PC-3 (cell line): ENCODE data around the gene CSRP3.

Experiments
- EZH2 ChIP-seq: fragments of 300-600 bp; sonication (generic); IDR thresholded peaks from one replicate; pipeline ENCODE4 v1.6.1; 2017; ENCODE audit warnings: antibody characterized with exemption, mild to moderate bottlenecking, low read length; ENCODE audit not compliant: unreplicated experiment
- TF ChIP-seq, protein P1 (sequence below): fragments of 300-600 bp; sonication (generic); conservative IDR thresholded peaks from 2 replicates; pipeline ENCODE4 v1.5.1; 2017; ENCODE audit warnings: antibody characterized with exemption, low read depth, mild to moderate bottlenecking, low read length

DNA sequence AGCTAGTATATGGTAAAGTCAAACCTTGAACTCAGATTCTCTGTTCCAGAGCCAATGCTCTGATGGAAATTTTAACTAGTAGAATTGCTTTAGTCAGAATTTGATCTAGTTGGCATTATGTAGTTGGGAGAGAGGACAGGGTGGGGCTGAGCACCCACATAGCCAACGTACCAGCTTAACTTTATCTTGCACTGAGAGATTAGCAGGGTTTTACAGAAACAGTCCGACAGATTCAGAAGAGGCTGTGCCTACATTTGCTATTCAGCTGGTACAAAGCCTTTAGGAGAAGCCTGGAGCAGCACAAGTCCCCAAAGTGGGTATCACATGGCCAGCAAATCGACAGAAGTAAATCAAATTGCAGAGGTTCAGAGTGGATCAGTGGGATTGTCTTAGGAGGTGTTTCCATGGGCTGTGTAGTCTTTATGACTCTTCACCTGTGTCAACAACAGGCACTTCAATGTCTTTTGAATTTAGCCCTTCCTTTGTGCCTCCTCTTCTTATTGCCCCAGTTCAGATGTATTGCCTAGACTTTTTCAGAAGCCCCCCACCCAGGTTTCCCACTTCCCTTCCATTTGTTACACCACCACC lies 7.3 kb upstream of the CSRP3 start:
- TF ChIP-seq EZH2, result no peak
- TF ChIP-seq, protein P1, sequence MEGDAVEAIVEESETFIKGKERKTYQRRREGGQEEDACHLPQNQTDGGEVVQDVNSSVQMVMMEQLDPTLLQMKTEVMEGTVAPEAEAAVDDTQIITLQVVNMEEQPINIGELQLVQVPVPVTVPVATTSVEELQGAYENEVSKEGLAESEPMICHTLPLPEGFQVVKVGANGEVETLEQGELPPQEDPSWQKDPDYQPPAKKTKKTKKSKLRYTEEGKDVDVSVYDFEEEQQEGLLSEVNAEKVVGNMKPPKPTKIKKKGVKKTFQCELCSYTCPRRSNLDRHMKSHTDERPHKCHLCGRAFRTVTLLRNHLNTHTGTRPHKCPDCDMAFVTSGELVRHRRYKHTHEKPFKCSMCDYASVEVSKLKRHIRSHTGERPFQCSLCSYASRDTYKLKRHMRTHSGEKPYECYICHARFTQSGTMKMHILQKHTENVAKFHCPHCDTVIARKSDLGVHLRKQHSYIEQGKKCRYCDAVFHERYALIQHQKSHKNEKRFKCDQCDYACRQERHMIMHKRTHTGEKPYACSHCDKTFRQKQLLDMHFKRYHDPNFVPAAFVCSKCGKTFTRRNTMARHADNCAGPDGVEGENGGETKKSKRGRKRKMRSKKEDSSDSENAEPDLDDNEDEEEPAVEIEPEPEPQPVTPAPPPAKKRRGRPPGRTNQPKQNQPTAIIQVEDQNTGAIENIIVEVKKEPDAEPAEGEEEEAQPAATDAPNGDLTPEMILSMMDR, result no peak
